HG03521 (cell line): ENCODE results near the gene HEXD.
"Not testable (repeated sequence)": the region's sequence is repeated elsewhere in the genome, so short reads cannot be mapped to it uniquely, and the experiment has no call there.

Experiments used
- ATAC-seq: cut with Tn5 transposase; IDR thresholded peaks from one replicate; pipeline ENCODE4 v1.9.1; 2021; ENCODE audit warnings: mild to moderate bottlenecking, moderate library complexity; ENCODE audit not compliant: unreplicated experiment

Gene HEXD

DNA sequence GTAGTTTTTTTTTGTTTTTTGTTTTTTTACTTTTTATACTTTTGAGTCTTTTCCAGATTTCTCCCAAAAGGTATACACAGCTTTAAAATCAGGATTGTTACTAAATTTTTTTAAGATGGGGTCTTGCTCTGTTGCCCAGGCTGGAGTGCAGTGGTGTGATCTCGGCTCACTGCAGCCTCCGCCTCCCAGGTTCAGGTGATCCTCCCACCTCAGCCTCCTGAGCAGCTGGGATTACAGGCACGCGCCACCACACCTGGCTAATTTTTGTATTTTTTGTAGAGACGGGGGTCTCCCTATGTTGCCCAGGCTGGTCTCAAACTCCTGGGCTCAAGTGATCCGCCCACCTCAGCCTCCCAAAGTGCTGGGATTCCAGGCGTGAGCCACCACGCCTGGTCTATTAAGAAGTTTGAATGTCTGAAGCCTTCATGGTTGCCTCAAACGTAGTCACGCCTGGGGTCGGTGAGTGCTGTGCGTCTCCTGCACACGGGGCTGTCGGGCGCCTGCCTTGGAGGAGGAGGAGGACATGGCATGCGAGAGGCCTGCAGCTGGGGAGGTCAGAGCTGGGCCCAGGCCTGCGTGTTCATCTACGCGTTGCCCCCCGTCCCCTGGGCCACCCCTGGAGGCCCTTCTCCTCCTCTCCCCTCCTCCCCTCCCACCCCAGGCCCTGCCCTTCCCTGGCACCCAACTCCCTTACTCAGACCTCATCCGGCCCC lies 35.8 kb upstream of the HEXD start:
- ATAC-seq = not testable (repeated sequence)

DNA sequence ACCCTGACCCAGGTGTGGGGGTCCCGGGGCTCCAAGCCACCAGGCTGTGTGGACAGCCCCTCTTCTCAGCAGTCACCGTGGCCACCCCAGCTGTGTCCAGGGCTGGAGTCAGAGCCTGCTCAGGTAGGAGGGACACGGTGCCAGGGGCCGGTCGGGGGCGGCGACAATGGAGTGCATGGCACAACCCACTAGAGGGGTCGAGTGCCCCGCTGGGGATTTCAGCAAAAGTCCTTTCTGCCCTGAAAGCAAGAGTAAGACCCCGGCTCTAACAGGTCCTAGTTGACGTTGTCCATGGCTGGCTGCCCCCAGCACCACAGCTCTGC lies 35.3 kb upstream of the HEXD start:
- no peak for ATAC-seq

DNA sequence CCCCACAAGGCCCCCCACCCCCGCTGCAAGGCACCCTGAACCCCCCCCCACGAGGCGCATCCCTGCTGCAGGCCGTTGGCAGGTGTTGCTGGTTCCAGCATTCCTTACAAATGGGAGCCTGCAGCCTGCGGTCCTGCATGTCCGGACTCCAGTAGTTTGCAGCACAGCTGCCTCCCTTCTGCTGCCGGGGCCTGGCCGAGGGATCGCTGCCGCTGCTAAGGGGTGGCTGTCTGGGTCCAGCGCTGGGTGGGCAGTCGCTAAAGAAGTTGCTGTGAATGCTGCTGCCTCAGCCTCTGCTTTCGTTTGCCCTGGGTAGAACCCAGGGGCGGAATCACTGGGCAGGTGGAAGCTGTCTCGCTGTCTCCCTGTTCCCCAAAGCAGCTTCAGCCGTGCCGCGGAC lies 34.7 kb upstream of the HEXD start:
- ATAC-seq = no peak

DNA sequence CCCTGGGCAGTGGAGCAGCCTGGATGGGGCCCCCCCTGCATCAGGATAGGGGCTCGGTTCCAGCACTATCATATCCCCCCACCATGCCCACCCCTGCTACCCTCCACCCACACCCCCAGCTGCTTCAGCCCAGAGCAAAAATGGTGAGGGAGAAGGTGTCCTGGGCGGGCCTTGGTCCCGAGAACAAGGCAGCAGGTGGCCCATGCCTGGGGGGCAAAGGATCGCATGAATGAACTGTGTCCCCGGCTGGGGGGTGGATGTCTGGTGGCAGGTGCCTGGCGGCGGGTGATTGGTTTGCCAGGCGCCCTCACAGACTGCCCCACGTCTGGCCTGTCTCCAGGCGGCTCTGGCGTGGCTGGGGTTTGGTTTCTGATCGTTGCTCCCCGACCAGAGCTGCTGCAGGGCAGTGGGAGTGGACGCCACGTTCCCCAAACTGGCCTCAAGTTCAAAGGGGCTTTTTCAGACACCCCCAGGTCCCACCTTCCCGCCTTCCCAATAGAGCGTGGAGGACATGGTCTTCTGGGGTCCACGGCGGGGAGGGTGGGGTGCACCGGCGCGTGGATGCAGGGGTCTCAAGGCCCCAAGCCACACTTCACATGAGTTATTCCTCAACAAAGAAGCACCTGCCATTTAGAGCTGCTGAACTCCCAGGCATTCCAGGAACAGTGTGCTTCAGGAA lies 34.0 kb upstream of the HEXD start:
- no peak for ATAC-seq

DNA sequence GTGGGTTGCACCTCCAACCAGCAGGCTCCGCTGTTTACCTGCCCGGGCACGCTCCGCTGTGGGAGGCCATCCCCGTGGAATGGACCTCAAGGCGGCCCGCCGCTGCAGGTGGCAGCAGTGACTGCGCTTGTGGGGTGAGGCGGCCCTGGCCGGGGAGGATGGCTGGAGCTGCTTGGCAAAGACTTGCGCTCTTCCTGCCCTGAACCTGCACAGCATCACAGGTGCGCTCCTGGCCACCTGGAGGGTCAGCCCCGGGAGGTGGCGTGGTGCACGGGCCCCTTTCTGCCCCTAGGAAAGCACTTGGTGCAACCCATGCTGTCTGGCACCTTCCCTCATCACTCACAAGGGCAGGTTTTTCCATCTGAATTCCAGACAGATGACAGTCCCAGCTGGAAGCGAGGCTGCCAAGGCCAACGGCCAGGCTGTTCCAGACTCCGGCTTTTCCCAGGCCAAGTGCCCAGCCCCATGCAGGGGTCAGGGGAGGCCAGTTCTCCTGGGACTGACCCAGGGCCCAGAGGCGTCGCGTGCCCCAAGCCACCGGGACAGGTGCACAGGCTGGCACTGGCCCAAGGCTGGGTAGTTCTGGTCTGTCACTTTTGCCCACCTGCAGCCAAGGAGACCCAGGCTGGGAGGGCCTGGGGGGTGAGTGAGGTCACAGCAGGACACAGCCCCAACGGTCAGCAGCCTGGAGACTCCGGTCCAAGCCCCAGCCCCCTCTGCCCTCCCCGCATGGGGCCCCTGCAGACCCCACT lies 33.2 kb upstream of the HEXD start:
- no peak for ATAC-seq

DNA sequence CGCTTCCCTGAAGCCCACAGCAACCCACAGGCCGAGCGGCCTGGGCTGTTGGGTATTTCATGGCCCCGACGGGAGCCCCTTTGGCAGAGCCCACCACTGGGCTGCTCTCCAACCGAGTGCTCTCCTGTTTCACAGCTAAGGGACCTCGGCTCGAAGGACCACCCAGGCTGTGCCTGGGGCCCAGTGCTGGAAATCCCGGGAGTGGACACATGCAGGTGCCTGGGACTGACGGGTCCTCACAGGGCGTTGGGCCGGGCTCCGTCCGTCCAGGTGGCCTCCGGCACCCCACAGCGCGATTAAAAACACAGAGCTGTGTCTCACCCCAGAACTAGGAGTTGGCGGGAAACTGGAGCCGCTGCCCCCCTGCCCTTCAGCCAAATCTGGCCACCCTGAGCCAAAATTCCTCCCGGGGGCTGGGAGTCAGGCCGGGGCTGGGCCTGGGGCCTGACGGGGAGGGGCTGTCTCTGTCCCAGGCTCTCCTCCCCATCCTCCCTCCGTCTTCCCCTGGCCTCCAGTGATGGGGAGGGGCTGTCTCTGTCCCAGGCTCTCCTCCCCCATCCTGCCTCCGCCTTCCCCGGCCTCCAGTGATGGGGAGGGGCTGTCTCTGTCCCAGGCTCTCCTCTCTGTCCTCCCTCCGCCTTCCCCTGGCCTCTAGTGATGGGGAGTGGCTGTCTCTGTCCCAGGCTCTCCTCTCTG lies 32.4 kb upstream of the HEXD start:
- no peak for ATAC-seq

DNA sequence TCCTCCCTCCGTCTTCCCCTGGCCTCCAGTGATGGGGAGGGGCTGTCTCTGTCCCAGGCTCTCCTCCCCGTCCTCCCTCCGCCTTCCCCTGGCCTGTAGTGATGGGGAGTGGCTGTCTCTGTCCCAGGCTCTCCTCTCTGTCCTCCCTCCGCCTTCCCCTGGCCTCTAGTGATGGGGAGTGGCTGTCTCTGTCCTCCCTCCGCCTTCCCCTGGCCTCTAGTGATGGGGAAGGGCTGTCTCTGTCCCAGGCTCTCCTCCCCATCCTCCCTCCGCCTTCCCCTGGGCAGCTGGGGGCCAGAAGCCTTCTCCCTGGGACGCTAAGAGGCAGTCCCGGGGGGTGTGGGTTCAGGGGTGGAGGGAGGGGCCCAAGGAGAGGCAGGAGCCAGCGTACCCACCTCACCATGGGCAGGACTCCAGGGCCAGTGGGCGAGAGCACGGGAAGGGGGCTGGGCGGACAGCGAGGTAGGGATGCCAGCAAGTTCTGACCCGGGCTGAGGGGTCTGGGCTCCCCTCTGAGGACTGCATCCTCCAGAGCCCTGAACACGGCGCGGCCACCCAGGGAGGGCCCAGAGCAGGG lies 31.8 kb upstream of the HEXD start:
- ATAC-seq = no peak

DNA sequence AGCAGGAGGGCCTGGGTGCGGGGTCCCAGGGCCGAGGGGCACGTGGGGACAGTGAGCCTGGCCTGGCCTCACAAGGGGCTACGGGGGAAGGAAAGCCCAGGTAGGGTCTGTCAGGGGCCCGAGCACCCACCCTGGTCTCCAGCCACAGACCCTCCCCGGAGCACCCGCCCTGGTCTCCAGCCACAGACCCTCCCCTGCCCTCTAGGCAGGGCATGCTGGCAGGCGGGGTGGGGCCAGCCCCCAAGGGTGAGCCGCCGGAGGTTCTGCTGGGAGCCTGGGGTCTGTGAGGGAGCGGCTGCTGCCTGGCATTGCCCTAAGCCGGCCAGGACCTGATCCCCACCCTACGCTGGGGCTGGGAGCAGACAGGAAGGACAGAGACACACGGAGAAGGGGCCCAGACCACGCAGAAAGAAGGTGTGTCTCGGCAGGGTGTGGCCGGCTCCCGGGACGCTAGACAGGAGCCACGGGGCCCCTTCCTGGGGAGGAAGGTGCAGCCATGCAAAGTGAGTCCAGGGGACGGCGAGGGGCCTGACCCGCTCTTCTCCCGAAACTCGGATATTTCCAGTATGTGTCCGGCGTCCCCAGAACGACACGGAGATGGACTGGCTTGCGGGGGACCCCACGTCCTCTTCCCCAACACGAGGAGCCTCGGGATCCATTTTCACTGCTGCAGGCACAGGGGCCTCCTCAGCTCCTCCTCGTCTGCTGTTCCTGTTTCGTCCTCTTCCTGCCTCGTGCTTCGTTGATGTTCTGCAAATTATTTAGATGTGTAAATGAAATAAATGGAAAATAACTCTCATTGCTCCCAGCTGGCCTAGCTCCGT lies 31.1 kb upstream of the HEXD start:
- no peak for ATAC-seq

DNA sequence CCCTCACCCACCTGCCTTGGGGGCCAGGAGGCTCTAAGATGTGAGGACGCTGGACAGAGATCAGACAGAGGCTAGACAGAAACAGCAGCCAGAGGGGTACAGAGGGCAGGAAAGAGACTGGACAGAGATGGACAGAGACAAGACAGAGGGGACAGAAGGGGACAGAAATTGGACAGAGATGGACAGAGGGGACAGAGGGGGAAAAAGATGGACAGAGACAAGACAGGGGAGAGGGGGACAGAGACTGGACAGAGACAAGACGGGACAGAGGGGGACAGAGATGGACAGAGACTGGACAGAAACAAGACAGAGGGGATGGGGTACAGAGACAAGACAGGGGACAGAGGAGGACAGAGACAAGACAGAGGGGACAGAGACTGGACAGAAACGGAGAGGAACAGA lies 30.4 kb upstream of the HEXD start:
- ATAC-seq = no peak

DNA sequence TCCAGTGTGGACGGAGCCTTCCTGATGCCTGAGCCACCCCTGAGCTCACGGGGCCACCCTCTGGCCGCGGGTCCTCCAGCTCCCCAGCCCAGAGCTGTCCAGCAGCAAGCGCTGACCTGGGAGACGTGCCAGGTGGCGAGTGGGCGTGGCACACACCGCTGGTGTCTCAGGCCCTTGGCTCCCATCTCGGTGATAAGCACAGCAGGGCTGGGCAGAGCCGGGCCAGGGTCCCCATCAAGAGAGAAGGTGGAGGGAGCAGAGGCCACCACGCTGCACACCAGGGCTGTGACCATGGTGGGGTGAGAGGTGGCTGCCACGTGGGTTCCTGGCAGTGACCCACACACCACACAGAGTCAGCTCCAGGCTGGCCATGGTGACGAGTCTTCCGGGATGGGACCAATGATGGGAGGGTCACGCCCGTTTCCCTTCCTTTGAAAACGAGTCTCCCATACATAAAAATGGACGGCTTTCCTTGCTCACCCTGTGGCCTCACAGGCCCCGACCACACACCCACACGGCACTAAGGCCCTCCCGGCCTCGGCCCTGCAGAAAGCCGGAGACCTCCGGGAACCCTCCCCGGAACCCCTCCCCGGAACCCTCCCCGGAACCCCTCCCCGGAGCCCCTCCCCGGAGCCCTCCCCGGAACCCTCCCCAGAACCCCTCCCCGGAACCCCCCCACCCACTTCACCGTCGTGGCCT lies 29.8 kb upstream of the HEXD start:
- ATAC-seq = no peak

DNA sequence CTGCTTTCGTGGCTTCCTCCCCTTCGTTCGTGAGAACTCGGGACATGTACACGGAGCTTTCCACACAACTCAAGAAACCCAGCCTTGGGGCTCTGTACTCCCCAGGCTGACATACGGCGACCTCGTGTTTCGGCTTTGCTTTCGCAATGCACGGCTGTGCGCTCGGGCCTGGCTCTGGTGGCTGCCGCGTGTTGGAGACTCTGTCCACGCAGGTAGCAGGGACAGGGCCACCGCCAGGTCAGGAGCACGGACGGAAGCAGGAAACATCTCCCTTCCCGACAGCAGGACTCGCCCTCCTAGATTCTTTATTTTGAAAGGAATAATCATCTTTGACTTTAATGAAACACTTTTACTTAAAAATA lies 29.2 kb upstream of the HEXD start:
- ATAC-seq = no peak

DNA sequence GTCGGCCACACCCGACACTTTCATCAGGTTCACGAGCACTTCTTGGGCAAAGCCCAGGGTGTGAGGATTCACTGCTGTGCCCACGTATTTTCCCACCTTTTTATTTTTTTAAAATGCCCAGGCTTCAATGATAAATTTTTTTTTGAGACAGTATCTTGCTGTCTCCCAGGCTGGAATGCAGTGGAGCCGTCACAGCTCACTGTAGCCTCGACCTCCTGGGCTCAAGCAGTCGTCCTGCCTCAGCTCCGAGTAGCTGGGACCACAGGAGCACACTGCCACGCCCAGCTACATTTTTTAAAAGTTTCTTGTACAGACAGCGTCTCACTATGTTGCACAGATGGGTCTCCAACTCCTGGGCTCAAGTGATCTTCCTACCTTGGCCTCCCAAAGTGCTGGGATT lies 28.8 kb upstream of the HEXD start:
- no peak for ATAC-seq

DNA sequence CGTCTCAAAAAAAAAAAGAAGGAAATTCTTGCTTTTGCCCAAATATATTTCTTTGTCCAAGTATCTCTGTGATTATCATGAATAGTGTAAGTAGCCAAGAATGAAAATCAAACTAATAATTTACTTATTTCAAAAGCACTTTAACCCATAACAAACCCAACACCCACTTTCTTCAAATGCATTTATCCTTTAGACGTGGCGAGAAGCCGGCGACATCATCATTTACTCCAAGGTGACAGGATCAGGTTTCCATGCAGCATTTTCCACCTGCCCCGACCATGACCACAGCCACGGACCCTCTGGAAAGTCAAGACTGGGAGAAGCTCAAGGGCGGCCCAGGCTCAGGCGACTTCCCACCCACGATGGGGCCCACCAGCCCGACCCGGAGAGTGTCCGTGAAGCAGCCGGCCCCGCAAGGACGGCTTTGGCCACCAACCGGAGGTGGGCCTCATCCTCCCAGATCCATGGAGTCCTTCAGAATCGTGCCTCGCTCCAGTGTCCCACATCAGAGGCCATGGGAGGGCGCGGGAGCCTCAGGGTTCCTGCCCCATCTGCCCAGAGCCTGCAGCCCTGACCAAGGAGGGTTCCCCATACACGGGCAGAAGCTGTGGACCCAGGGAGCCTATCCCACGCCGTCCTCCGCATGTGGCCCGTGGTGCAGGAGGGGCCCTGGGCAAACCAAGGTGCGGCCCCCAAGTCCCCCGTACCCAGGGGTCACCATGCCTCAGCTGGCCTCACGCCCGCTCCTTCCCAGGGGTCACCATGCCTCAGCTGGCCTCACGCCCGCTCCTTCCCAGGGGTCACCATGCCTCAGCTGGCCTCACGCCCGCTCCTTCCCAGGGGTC lies 27.9 kb upstream of the HEXD start:
- no peak for ATAC-seq

DNA sequence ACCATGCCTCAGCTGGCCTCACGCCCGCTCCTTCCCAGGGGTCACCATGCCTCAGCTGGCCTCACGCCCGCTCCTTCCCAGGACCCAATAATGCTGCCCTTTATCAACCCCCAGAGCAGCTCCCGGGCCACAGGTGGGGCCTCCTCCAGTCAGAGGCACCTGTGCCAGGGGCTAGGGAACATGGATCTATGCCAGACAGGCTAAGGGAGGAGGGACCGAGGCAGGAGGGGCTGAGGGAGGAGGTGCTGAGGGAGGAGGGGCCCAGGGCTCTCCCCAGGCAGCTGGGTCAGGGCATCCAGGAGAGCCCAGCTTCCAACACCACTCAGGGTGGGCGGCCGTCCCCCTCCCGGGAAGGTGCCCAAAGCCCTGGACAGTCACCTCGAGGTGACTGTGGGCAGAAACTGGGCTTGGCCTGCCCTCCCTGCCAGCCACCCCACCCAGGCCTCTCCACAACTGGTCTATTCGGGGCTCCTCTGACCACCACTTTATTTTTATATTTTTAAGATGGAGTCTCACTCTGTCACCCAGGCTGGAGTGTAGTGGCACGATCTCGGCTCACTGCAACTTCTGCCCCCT lies 27.2 kb upstream of the HEXD start:
- no peak for ATAC-seq

DNA sequence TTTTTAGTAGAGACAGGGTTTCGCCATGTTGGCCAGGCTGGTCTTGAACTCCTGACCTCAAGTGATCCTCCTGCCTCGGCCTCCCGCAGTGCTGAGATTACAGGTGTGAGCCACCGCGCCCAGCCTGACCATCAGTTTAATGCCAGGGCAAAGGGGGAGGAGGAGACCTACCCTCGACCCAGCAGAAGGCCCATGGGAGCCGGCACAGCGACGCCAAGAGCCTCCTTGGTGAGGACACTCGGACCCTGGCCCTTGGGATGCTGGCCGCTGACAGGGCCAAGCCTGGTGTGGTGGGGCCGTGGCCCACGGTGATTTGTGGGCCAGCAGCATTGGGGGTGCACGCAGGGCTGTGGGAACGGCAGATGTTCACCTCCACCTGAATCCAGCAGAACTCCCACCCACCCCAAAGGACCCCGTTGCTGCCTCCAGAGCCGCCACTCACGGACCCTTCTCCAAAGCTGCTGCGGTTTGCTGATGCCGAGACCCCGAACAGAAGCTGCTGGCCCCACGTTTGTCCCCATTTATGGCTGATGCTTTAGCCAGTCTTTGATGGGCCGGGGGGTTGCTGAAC lies 26.6 kb upstream of the HEXD start:
- no peak for ATAC-seq

DNA sequence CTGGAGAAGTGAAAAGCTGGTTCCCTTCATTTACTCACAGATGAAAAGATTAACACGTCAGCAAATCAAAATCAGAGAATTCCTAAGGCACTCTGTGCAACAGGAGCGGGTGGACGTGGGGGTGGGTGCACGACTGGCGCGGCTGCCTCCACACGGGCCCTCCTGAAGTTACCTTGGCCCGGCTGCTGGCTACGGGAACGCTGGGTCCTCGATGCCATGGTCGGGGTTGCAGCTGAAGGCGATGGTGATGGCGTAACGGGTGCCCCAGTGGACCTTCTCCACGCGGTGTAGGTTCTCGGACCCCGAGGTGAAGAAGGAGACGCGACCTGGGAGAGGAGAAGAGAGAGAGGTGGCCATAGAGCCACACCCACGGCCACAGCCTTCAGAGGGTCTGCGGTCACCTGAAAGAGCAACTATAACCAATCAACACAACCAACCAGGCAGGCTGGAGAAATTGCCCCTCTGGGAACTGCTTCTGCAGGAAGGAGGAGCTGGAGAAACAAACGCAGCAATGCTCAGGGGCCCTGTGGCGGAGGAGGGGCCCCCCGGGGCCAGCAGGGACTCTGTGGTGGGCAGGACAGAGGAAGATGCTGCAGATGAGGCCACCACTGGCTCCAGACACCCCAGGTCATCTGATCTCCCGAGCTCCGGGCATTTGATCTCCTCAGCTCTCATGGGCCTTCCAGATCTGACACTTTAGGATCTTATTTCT lies 25.8 kb upstream of the HEXD start:
- ATAC-seq = no peak

DNA sequence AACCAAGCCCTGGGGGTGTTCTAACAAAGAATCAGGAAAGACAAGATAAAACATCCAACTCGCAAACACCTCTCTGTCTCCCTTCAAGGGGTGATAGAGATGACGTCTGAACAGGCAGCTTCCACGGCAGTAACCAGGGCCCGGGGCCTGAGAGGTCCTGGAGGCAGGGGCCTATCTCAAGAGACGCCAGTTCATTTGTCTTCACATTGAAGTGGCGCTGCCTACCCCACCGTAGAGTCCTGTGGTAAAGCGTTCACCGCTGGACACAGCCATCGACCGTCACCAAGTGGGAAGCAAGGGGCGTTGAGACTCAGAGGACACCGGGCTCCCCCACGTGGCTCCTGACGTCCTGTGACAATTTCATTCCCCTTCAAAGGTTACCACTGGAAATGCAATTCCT lies 25.2 kb upstream of the HEXD start:
- no peak for ATAC-seq

DNA sequence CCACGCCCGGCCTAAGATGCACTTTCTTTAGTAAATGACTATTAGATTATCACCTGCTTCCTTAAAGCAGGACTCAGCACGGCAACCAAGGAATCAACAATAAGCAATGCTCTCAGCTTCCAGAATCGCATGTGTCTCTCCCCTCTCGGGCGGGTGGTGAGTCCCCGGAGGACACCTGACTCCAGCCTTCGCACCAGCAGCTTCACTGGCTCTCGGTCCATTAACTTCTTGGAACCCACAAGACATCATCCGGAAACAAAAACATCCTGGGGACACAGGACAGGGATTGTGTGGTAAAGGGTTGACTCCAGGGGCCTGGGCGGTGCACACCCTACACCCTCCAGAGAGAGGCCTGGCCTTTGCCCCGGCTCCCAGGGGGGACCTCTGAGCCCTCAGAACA lies 23.9 kb upstream of the HEXD start:
- ATAC-seq = no peak
